Measurements from ENCODE around the gene TMEM61.

DNA sequence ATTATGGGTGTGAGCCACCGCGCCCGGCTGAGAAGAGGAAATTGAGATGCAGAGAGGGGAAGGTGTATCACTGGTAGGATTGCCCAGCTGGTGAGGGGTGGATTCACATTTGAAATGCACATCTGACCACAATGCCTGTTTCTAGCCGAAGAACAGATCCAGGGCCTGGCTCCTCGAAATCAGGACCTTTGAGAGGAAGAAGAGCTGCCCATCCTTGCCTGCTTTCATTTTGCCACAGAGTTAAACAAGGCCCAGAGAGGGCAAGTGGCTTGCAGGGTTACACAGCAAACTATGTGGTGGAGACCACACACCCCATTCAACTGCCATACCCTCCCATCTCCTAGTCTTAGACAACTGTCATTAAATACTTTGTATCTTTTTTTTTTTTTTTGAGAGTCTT is 32.9 kb upstream of the TMEM61 start:
- TF ChIP-seq, protein P1, sequence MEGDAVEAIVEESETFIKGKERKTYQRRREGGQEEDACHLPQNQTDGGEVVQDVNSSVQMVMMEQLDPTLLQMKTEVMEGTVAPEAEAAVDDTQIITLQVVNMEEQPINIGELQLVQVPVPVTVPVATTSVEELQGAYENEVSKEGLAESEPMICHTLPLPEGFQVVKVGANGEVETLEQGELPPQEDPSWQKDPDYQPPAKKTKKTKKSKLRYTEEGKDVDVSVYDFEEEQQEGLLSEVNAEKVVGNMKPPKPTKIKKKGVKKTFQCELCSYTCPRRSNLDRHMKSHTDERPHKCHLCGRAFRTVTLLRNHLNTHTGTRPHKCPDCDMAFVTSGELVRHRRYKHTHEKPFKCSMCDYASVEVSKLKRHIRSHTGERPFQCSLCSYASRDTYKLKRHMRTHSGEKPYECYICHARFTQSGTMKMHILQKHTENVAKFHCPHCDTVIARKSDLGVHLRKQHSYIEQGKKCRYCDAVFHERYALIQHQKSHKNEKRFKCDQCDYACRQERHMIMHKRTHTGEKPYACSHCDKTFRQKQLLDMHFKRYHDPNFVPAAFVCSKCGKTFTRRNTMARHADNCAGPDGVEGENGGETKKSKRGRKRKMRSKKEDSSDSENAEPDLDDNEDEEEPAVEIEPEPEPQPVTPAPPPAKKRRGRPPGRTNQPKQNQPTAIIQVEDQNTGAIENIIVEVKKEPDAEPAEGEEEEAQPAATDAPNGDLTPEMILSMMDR (IDR thresholded peaks at IDR 0.05) = no peak
- no peak for TF ChIP-seq POLR2A (IDR thresholded peaks at IDR 0.05)

All from right lobe of liver (tissue), 4 donors.